WTC11 (cell line): Measurements from ENCODE around the gene C1orf159. TPM values are rescaled to one million over a fixed set of nuclear protein-coding genes. Genes with fewer than 3 reads are reported as not detected.

Experiments
- ATAC-seq: fragments of 200-7000 bp; cut with Tn5 transposase; 2 replicates; pipeline ENCODE4 v1.10.0; 2021; ENCODE audit warnings: mild to moderate bottlenecking, moderate library complexity
- CTCF ChIA-PET: fragments of 300-600 bp; sonication (Branson Sonifier 250); formaldehyde crosslinking; loops from one replicate; lab custom pipeline; 2021; ENCODE audit warnings: antibody characterized with exemption; lab: Charles Lee
- POLR2A ChIA-PET: fragments of 350-600 bp; sonication (Branson Sonifier 250); formaldehyde crosslinking; loops from one replicate; lab custom pipeline; 2021; ENCODE audit warnings: antibody characterized with exemption; lab: Charles Lee
- DNase-seq: peaks from one replicate; pipeline ENCODE4 v3.0.0; 2021; ENCODE audit warnings: low spot score
- H3K27ac Mint-ChIP-seq: 2 replicates; pipeline ENCODE4 v1.8.0; 2021; ENCODE audit warnings: mixed read lengths
- H3K27me3 Mint-ChIP-seq: 2 replicates; pipeline ENCODE4 v1.8.0; 2021; ENCODE audit warnings: low read depth, mild to moderate bottlenecking, moderate library complexity, mixed read lengths
- H3K36me3 Mint-ChIP-seq: 2 replicates; pipeline ENCODE4 v1.8.0; 2021; ENCODE audit warnings: mixed read lengths
- H3K4me1 Mint-ChIP-seq: 2 replicates; pipeline ENCODE4 v1.8.0; 2022; ENCODE audit warnings: mixed read lengths
- H3K4me3 Mint-ChIP-seq: 2 replicates; pipeline ENCODE4 v1.8.0; 2021; ENCODE audit warnings: mild to moderate bottlenecking, moderate library complexity, mixed read lengths
- H3K9me3 Mint-ChIP-seq: 2 replicates; pipeline ENCODE4 v1.8.0; 2021; ENCODE audit warnings: mixed read lengths
- CREB1 ChIP-seq: sonication (generic); formaldehyde crosslinking; IDR thresholded peaks from 2 replicates; pipeline ENCODE4 v1.8.0; 2023; ENCODE audit warnings: mild to moderate bottlenecking, missing genetic modification reagents
- CTCF ChIP-seq: fragments of 200-600 bp; IDR thresholded peaks from 2 replicates; pipeline ENCODE4 v1.8.0; 2022; ENCODE audit warnings: antibody characterized with exemption
- E2F4 ChIP-seq: sonication (generic); formaldehyde crosslinking; IDR thresholded peaks from 2 replicates; pipeline ENCODE4 v1.8.1; 2022; ENCODE audit warnings: low read depth, mild to moderate bottlenecking, moderate library complexity, missing genetic modification reagents, borderline replicate concordance
- EMX1 ChIP-seq: fragments of 250-450 bp; sonication (Bioruptor Pico); IDR thresholded peaks from 2 replicates; pipeline ENCODE4 v1.8.0; 2021; ENCODE audit warnings: mild to moderate bottlenecking
- ESRRA ChIP-seq: sonication (generic); formaldehyde crosslinking; IDR thresholded peaks from 2 replicates; pipeline ENCODE4 v1.8.1; 2022; ENCODE audit warnings: mild to moderate bottlenecking, missing genetic modification reagents, borderline replicate concordance
- ETV6 ChIP-seq: sonication (generic); formaldehyde crosslinking; IDR thresholded peaks from 2 replicates; pipeline ENCODE4 v1.8.1; 2022; ENCODE audit warnings: mild to moderate bottlenecking, missing genetic modification reagents
- FOXJ3 ChIP-seq: sonication (generic); formaldehyde crosslinking; IDR thresholded peaks from 2 replicates; pipeline ENCODE4 v1.9.0; 2021; ENCODE audit warnings: missing genetic modification reagents, mild to moderate bottlenecking, borderline replicate concordance
- HMGA2 ChIP-seq: fragments of 250-450 bp; sonication (Bioruptor Pico); IDR thresholded peaks from 2 replicates; pipeline ENCODE4 v1.4.0; 2021; ENCODE audit warnings: mild to moderate bottlenecking, moderate library complexity
- JUN ChIP-seq: sonication (generic); formaldehyde crosslinking; IDR thresholded peaks from 2 replicates; pipeline ENCODE4 v1.8.0; 2023; ENCODE audit warnings: mild to moderate bottlenecking, missing genetic modification reagents
- MYBL2 ChIP-seq: sonication (generic); formaldehyde crosslinking; IDR thresholded peaks from 2 replicates; pipeline ENCODE4 v1.8.1; 2023; ENCODE audit warnings: mild to moderate bottlenecking, moderate library complexity, missing genetic modification reagents
- OVOL2 ChIP-seq: fragments of 250-450 bp; sonication (Bioruptor Pico); IDR thresholded peaks from 2 replicates; pipeline ENCODE4 v1.9.0; 2021; ENCODE audit warnings: mild to moderate bottlenecking, borderline replicate concordance
- PREB ChIP-seq: sonication (generic); formaldehyde crosslinking; IDR thresholded peaks from 2 replicates; pipeline ENCODE4 v1.8.1; 2022; ENCODE audit warnings: mild to moderate bottlenecking, missing genetic modification reagents, moderate library complexity, borderline replicate concordance
- RELA ChIP-seq: sonication (generic); formaldehyde crosslinking; IDR thresholded peaks from 2 replicates; pipeline ENCODE4 v1.8.1; 2022; ENCODE audit warnings: missing genetic modification reagents, mild to moderate bottlenecking, borderline replicate concordance
- SMAD3 ChIP-seq: sonication (generic); formaldehyde crosslinking; IDR thresholded peaks from 2 replicates; pipeline ENCODE4 v1.8.0; 2022; ENCODE audit warnings: missing genetic modification reagents, mild to moderate bottlenecking, borderline replicate concordance
- USF2 ChIP-seq: sonication (generic); formaldehyde crosslinking; IDR thresholded peaks from 2 replicates; pipeline ENCODE4 v1.8.1; 2023; ENCODE audit warnings: mild to moderate bottlenecking, missing genetic modification reagents, moderate library complexity
- ZNF121 ChIP-seq: sonication (generic); formaldehyde crosslinking; IDR thresholded peaks from 2 replicates; pipeline ENCODE4 v1.8.0; 2023; ENCODE audit warnings: missing genetic modification reagents
- ZNF263 ChIP-seq: sonication (generic); formaldehyde crosslinking; IDR thresholded peaks from 2 replicates; pipeline ENCODE4 v1.8.1; 2022; ENCODE audit warnings: low read depth, mild to moderate bottlenecking, moderate library complexity, missing genetic modification reagents
- total RNA-seq: library from RNA; stranded (reverse); gene quantifications from 3 replicates; pipeline ENCODE4 v1.2.3, GENCODE V29; 2021
- TF ChIP-seq, protein P1 (sequence below): fragments of 250-450 bp; sonication (Bioruptor Pico); conservative IDR thresholded peaks from 2 replicates; pipeline ENCODE4 v1.9.0; 2021; ENCODE audit warnings: mild to moderate bottlenecking
- TF ChIP-seq, protein P2 (sequence below): sonication (generic); formaldehyde crosslinking; IDR thresholded peaks from 2 replicates; pipeline ENCODE4 v1.8.1; 2023; ENCODE audit warnings: mild to moderate bottlenecking, missing genetic modification reagents, moderate library complexity
- TF ChIP-seq, protein P3 (sequence below): sonication (generic); formaldehyde crosslinking; conservative IDR thresholded peaks from 2 replicates; pipeline ENCODE4 v1.8.1; 2023; ENCODE audit warnings: mild to moderate bottlenecking, low read depth, missing genetic modification reagents, moderate library complexity
- TF ChIP-seq, protein P4 (sequence below): sonication (generic); formaldehyde crosslinking; IDR thresholded peaks from 2 replicates; pipeline ENCODE4 v1.8.0; 2022; ENCODE audit warnings: mild to moderate bottlenecking, missing genetic modification reagents

The C1orf159 gene
- total RNA-seq, 1 experiment from 2014 or later = 17.8 TPM

DNA sequence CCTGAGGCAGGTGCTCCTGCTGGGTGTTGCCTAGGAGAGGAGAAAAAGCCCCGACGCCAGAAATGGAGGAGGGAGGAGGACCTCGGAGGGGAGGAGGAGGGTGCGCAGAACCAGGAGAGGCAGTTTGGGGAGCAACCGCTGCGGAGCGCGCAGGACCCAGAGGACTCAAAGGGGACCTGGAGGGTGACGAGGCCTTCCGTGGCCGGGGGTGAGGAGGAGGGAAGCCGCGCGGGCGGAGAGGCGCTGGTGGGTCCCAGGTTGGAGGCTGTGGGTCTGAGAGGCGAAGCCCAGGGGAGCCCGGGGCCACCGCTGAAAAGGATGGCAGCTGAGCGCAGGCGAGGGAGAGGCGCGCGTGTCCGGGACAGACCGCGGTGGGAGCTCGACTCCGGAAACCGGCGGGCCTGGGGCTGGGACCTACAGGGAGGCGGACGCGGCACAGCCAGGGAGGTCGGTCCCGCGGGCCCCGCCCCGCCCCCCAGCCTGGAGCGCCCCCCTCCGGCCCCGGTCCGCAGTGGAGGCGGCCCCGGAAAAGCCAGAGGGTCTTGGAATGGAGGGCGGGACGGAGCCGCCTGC, 56.9 kb downstream of the C1orf159 start:
- POLR2A ChIA-PET = interaction anchor here (0.6 kb wide), 2 partner anchors 72 to 877 kb away, joined by 3 to 5 read pairs; no protein-coding TSS in a partner anchor
- CTCF ChIA-PET = interaction anchor here (0.6 to 4.0 kb wide), 18 partner anchors 12 to 233 kb away, joined by 3 to 20 read pairs (median 4); partner anchors contain the start of genes AGRN, PERM1 and RNF223
- H3K27ac Mint-ChIP-seq = no peak overlapping the region
- peak overlapping the region; percentile 79 for H3K4me3 Mint-ChIP-seq
- H3K36me3 Mint-ChIP-seq = no peaks in the 10 kb centered on the region
- no peak for DNase-seq
- H3K27me3 Mint-ChIP-seq = peaks cover 53% of the 10 kb centered on the region
- H3K4me1 Mint-ChIP-seq = peaks cover 8% of the 10 kb centered on the region; the same call in 1 of the 2 replicates
- no peaks in the 10 kb centered on the region for H3K9me3 Mint-ChIP-seq
- TF ChIP-seq, protein P1, sequence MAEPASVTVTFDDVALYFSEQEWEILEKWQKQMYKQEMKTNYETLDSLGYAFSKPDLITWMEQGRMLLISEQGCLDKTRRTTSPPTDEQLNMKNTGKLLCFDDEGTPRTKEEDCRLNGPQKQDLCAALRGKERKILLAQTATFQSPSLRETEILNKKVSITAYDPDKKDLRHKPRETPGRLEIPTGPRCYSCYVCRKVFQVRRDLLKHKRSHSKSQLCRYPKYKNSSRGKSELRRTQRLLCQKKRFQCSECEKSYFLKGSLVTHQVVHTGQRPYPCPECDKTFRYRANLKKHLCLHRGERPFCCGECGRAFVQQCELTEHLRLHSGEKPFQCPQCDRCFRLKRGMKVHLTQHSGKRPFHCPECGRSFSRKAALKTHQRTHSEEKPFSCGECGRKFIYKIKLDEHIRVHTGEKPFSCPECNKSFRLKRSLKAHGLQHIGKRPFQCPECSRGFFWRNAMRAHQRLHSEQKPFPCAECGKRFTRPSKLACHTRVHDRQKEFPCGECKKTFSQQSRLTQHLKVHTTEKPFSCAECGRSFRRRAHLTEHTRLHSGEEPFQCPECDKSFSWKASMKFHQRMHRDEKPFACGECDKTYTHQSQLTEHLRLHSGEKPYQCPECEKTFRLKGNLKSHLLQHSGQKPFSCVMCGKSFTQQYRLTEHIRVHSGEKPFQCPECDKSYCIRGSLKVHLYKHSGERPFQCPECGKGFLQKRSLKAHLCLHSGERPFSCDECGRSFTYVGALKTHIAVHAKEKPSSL (CRISPR knock-in tag) = no peak
- no peak for TF ChIP-seq HMGA2
- no peak for TF ChIP-seq OVOL2 (CRISPR knock-in tag)
- TF ChIP-seq ZNF263 (CRISPR knock-in tag) = peak; percentile 87
- no peak for TF ChIP-seq PREB (CRISPR knock-in tag)
- TF ChIP-seq CTCF = peak; percentile 56
- TF ChIP-seq MYBL2 (CRISPR knock-in tag) = no peak
- no peak for TF ChIP-seq ESRRA (CRISPR knock-in tag)
- TF ChIP-seq, protein P2, sequence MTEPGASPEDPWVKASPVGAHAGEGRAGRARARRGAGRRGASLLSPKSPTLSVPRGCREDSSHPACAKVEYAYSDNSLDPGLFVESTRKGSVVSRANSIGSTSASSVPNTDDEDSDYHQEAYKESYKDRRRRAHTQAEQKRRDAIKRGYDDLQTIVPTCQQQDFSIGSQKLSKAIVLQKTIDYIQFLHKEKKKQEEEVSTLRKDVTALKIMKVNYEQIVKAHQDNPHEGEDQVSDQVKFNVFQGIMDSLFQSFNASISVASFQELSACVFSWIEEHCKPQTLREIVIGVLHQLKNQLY = no peak
- no peak for TF ChIP-seq SMAD3 (CRISPR knock-in tag)
- no peak for TF ChIP-seq EMX1 (CRISPR knock-in tag)
- no peak for TF ChIP-seq CREB1 (CRISPR knock-in tag)
- ATAC-seq = peak; percentile 65

- Mint-ChIP-seq H3K4me1 (peaks cover 8% of the 10 kb centered on the region; the same call in 1 of the 2 replicates), H3K36me3 (0 out of 2 replicates have a peak, but pooled peaks cover 3% of the 10 kb centered on the region), H3K27ac (no peak overlapping the region), H3K4me3 (peak overlapping the region; percentile 79), H3K9me3 (no peaks in the 10 kb centered on the region), H3K27me3 (peaks cover 53% of the 10 kb centered on the region)
- DNase-seq (no peak), ATAC-seq (no peak)
- ChIA-PET CTCF (interaction anchor here (0.6 to 4.0 kb wide), 17 partner anchors 11 to 234 kb away, joined by 3 to 20 read pairs (median 4); partner anchors contain the start of genes AGRN and RNF223), POLR2A (no interaction called here)
- TF ChIP-seq FOXJ3 (CRISPR knock-in tag) (no peak), ETV6 (CRISPR knock-in tag) (no peak), JUN (CRISPR knock-in tag) (no peak), ZNF121 (CRISPR knock-in tag) (no peak), E2F4 (CRISPR knock-in tag) (no peak), RELA (CRISPR knock-in tag) (no peak), USF2 (CRISPR knock-in tag) (no peak), ESRRA (CRISPR knock-in tag) (no peak)
- TF ChIP-seq, protein P3, sequence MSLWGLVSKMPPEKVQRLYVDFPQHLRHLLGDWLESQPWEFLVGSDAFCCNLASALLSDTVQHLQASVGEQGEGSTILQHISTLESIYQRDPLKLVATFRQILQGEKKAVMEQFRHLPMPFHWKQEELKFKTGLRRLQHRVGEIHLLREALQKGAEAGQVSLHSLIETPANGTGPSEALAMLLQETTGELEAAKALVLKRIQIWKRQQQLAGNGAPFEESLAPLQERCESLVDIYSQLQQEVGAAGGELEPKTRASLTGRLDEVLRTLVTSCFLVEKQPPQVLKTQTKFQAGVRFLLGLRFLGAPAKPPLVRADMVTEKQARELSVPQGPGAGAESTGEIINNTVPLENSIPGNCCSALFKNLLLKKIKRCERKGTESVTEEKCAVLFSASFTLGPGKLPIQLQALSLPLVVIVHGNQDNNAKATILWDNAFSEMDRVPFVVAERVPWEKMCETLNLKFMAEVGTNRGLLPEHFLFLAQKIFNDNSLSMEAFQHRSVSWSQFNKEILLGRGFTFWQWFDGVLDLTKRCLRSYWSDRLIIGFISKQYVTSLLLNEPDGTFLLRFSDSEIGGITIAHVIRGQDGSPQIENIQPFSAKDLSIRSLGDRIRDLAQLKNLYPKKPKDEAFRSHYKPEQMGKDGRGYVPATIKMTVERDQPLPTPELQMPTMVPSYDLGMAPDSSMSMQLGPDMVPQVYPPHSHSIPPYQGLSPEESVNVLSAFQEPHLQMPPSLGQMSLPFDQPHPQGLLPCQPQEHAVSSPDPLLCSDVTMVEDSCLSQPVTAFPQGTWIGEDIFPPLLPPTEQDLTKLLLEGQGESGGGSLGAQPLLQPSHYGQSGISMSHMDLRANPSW (CRISPR knock-in tag) = no peak
- TF ChIP-seq, protein P4, sequence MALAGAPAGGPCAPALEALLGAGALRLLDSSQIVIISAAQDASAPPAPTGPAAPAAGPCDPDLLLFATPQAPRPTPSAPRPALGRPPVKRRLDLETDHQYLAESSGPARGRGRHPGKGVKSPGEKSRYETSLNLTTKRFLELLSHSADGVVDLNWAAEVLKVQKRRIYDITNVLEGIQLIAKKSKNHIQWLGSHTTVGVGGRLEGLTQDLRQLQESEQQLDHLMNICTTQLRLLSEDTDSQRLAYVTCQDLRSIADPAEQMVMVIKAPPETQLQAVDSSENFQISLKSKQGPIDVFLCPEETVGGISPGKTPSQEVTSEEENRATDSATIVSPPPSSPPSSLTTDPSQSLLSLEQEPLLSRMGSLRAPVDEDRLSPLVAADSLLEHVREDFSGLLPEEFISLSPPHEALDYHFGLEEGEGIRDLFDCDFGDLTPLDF (CRISPR knock-in tag) = no peak
Measured at GRCh38 chr1:1058088-1058905, 57.6 kb downstream of the C1orf159 start.
